Ovary (tissue), 9 donors: Measurements from ENCODE around the gene ATAD2B. TPM values are rescaled to one million over a fixed set of nuclear protein-coding genes. Genes with fewer than 3 reads are reported as not detected.

ENCODE experiments used
- DNase-seq, 5 donors: peaks; one replicate each; pipeline ENCODE4 v3.0.0-alpha.2; 2019 to 2020
- H3K27ac ChIP-seq, 2 donors: fragments of 200-600 bp; one replicate each; pipeline versions ENCODE4 v1.5.1 to v1.8.0; 2019 to 2022
- H3K27me3 ChIP-seq: fragments of 200-600 bp; one replicate; pipeline ENCODE4 v1.8.0; 2022
- H3K36me3 ChIP-seq: fragments of 200-600 bp; sonication (generic); one replicate; pipeline ENCODE4 v1.5.1; 2019
- H3K4me1 ChIP-seq: one replicate; pipeline ENCODE4 v1.8.1; 2013; ENCODE audit warnings: mild to moderate bottlenecking, moderate library complexity; ENCODE audit not compliant: insufficient read depth
- H3K4me3 ChIP-seq: fragments of 200-600 bp; sonication (generic); one replicate; pipeline ENCODE4 v1.5.1; 2017
- H3K9me3 ChIP-seq, 2 donors: fragments of 200-600 bp in 1 of 2; sonication (generic) in 1 of 2; one replicate each; pipeline versions ENCODE4 v1.5.1 to v1.8.1; 2013 to 2019; ENCODE audit warnings: mild to moderate bottlenecking in 1 of 2, moderate library complexity in 1 of 2
- CTCF ChIP-seq, 3 donors: fragments of 450-650 bp in 2 of 3; fragments of 200-600 bp in 1 of 3; IDR thresholded peaks; one replicate each; pipeline versions ENCODE4 v1.5.1 to v1.8.0; 2016 to 2022; ENCODE audit warnings: antibody characterized with exemption in 3 of 3, mild to moderate bottlenecking in 1 of 3
- EP300 ChIP-seq: sonication (generic); formaldehyde crosslinking; IDR thresholded peaks from one replicate; pipeline ENCODE4 v1.6.1; 2017; ENCODE audit warnings: antibody characterized with exemption
- POLR2A ChIP-seq: fragments of 450-650 bp; IDR thresholded peaks from one replicate; pipeline ENCODE4 v1.6.1; 2017; ENCODE audit warnings: antibody characterized with exemption, mild to moderate bottlenecking, moderate library complexity
- WGBS, 3 donors: extraction: QIAGEN DNeasy Blood & Tissue Kit in 1 of 3; methylation state at CpG; one replicate each; pipeline versions ENCODE4 v1.1.5 to v1.1.7; 2013 to 2017; 5-methylcytosine and 5-hydroxymethylcytosine counted together
- intact Hi-C, 4 donors: fragments of 100-400 bp; cut with DNase I; formaldehyde crosslinking; loops; one replicate each; pipeline versions ENCODE4 v1.11.0 to v1.15.1; 2022 to 2023
- polyA plus RNA-seq, 2 donors: library from polyadenylated mRNA; stranded (reverse); fragments of 200-250 nt in 1 of 2; fragments of 350-450 nt in 1 of 2; fragmentation: Illumina TruSeq in 1 of 2; extraction: RNeasy Lipid Tissue Mini Kit (QIAGEN cat#74804) in 1 of 2; gene quantifications; one replicate each; pipeline ENCODE4 v1.2.3, GENCODE V29; 2013 to 2014
- total RNA-seq, 7 donors: library from RNA; depleted of rRNA in 2 of 7; stranded (reverse); fragments of >200 nt in 2 of 7; fragmentation: NEBNext Ultra II Directional in 3 of 7; extraction: Animal tissue kit (Norgen Biotek cat#: 25700) in 3 of 7; gene quantifications; one replicate each; pipeline versions ENCODE4 v1.1.0 to v1.2.4, GENCODE V29; 2016 to 2023
- donor health status: DM: no; HTN: no; CAD: no; lungs with moderate emphysema.
- donor health status: DM: no; HTN: no; CAD: no.
- donor health status: Bipolar disorder and iron deficiency.
- donor health status: DM: yes; HTN: yes; CAD: no.
- donor health status: DM: no; HTN: no; CAD: no.
- donor health status: DM: yes; HTN: yes; CAD: no.

The ATAD2B gene
- total and polyA plus RNA-seq, 9 donors: 4.5 to 29.6 (median 19.8) TPM

GRCh38 chr2:23712756-23713151, 214.2 kb downstream of the ATAD2B start:
- 46 to 63% (median 51%) methylated on average over 2 of the region's 2 CpGs for WGBS, 3 donors

GRCh38 chr2:23711979-23712755, 214.8 kb downstream of the ATAD2B start:
- Histone ChIP-seq H3K9me3 (no peaks in the 10 kb centered on the region), H3K4me3 (no peak overlapping the region), H3K36me3 (no peaks in the 10 kb centered on the region), H3K27ac (peak overlapping the region in 1 of 2 donors; percentile 59), H3K27me3 (no peaks in the 10 kb centered on the region), H3K4me1 (peaks cover 10% of the 10 kb centered on the region)
- peak; percentile 61 to 78 (median 70) for DNase-seq
- intact Hi-C loops: no loop called here
- 39 to 49% (median 44%) methylated on average over 7 of the region's 7 CpGs for WGBS, 3 donors
- TF ChIP-seq CTCF (IDR thresholded peaks at IDR 0.05) (no peak), POLR2A (no peak), EP300 (no peak)

More at GRCh38 chr2:23712756-23713151, 214.2 kb downstream of the ATAD2B start:
- intact Hi-C loops: no loop called here
- TF ChIP-seq EP300 (no peak), POLR2A (no peak), CTCF (IDR thresholded peaks at IDR 0.05) (no peak)
- Histone ChIP-seq H3K9me3 (no peaks in the 10 kb centered on the region), H3K36me3 (no peaks in the 10 kb centered on the region), H3K27me3 (no peaks in the 10 kb centered on the region), H3K4me1 (peaks cover 7% of the 10 kb centered on the region), H3K4me3 (no peak overlapping the region), H3K27ac (peak overlapping the region in 1 of 2 donors; percentile 59)
- DNase-seq: no peak

- DNase-seq: no peak
- no peaks in the 10 kb centered on the region for H3K36me3 ChIP-seq
- 95 to 97% (median 96%) methylated on average over 8 of the region's 8 CpGs for WGBS, 3 donors
Observed at GRCh38 chr2:23709311-23709710, 217.6 kb downstream of the ATAD2B start.

GRCh38 chr2:23708771-23709170, 218.2 kb downstream of the ATAD2B start:
- Histone ChIP-seq H3K27me3 (no peaks in the 10 kb centered on the region), H3K27ac (no peak overlapping the region), H3K4me1 (peaks cover 14% of the 10 kb centered on the region), H3K36me3 (no peaks in the 10 kb centered on the region), H3K4me3 (no peak overlapping the region), H3K9me3 (no peaks in the 10 kb centered on the region)
- intact Hi-C loops: no loop called here
- DNase-seq: no peak
- TF ChIP-seq POLR2A (no peak), CTCF (IDR thresholded peaks at IDR 0.05) (no peak), EP300 (no peak)
- WGBS, 3 donors: 89 to 100% (median 99%) methylated on average over 6 of the region's 6 CpGs

More at GRCh38 chr2:23709311-23709710, 217.6 kb downstream of the ATAD2B start:
- intact Hi-C loops: no loop called here
- no peaks in the 10 kb centered on the region for H3K27me3 ChIP-seq
- peaks cover 14% of the 10 kb centered on the region for H3K4me1 ChIP-seq
- H3K27ac ChIP-seq: no peak overlapping the region
- H3K4me3 ChIP-seq: no peak overlapping the region
- H3K9me3 ChIP-seq: no peaks in the 10 kb centered on the region
- no peak for TF ChIP-seq CTCF (IDR thresholded peaks at IDR 0.05)
- TF ChIP-seq EP300: no peak
- no peak for TF ChIP-seq POLR2A
